Activated naive CD4-positive, alpha-beta T cell treated with anti-CD3 and anti-CD28 coated beads, Interleukin-2, amount 10 ng/mL, durations not matched to agents 7 days and 5 days (primary cell): ENCODE results near the gene SMG6.
"Not testable (repeated sequence)": the region's sequence is repeated elsewhere in the genome, so short reads cannot be mapped to it uniquely, and the experiment has no call there.

Source experiments
- CTCF ChIA-PET: fragments of 350-600 bp; sonication (Branson Sonifier 250); formaldehyde crosslinking; loops from one replicate; lab custom pipeline; 2021; ENCODE audit warnings: antibody characterized with exemption; lab: Charles Lee
- DNase-seq: peaks from one replicate; pipeline ENCODE4 v3.0.0-alpha.2; 2020
- H3K27ac Mint-ChIP-seq: one replicate; pipeline ENCODE4 v1.8.0; 2021; ENCODE audit warnings: mild to moderate bottlenecking, moderate library complexity, mixed read lengths
- H3K27me3 Mint-ChIP-seq: one replicate; pipeline ENCODE4 v1.8.0; 2021; ENCODE audit warnings: mild to moderate bottlenecking, mixed read lengths
- H3K36me3 Mint-ChIP-seq: one replicate; pipeline ENCODE4 v1.8.0; 2021; ENCODE audit warnings: mixed read lengths
- H3K4me1 Mint-ChIP-seq: one replicate; pipeline ENCODE4 v1.8.0; 2021; ENCODE audit warnings: mixed read lengths
- H3K4me3 Mint-ChIP-seq: one replicate; pipeline ENCODE4 v1.8.0; 2021; ENCODE audit warnings: mild to moderate bottlenecking, moderate library complexity, mixed read lengths
- H3K9me3 Mint-ChIP-seq: one replicate; pipeline ENCODE4 v1.8.0; 2021; ENCODE audit warnings: mixed read lengths

SMG6 gene

DNA sequence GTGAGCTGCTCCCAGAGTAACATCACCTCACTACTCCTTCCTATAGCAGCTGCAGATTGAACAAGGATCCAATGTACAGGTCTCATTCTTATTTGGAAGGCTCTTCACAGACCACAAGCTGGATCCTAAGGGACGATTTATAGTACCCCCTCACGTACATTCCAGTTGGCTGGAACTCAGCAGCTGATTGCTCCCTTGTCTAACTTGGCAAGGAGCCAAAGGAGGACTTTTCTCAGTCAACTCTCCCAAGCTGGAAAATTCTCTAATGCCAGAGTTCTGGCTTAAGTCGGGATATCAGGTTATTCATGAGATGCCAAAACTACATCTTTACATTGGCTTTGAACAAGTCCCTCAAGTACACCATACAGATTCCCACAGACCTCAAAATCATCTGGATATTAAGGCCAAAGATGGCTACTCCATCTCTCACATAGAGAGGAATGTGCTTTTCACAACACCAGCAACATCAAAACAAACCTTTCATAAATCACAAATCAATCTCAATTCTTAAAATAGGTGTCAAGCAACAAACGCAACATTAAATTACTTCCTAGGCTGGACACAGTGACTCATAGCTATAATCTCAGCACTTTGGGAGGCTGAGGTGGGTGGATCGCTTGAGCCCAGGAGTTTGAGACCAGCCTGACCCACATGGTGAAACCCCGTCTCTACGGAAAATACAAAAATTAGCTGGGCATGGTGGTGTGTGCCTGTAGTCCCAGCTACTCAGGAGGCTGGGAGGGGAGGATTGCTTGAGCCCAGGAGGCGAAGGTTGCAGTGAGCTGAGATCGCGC, 39.3 kb downstream of the SMG6 start:
- H3K27ac Mint-ChIP-seq, result peak overlapping the region; percentile 99
- H3K36me3 Mint-ChIP-seq, result peaks cover 47% of the 10 kb centered on the region
- H3K4me1 Mint-ChIP-seq, result peaks cover 88% of the 10 kb centered on the region
- H3K27me3 Mint-ChIP-seq, result no peaks in the 10 kb centered on the region
- no peaks in the 10 kb centered on the region for H3K9me3 Mint-ChIP-seq
- DNase-seq, result no peak
- CTCF ChIA-PET, result interaction anchor here (0.7 to 11.4 kb wide), 8 partner anchors 10 to 210 kb away, joined by 3 to 71 read pairs (median 6); partner anchors contain the start of gene HIC1
- H3K4me3 Mint-ChIP-seq, result peak overlapping the region; percentile 80

GRCh38 chr17:2263183-2264066, 40.2 kb downstream of the SMG6 start:
- Mint-ChIP-seq H3K27me3 (no peaks in the 10 kb centered on the region), H3K4me1 (peaks cover 94% of the 10 kb centered on the region), H3K27ac (peak overlapping the region; percentile 99)

GRCh38 chr17:2262135-2262587, 41.4 kb downstream of the SMG6 start:
- H3K4me3 Mint-ChIP-seq, result peak overlapping the region; percentile 43
- H3K9me3 Mint-ChIP-seq, result no peaks in the 10 kb centered on the region
- H3K27me3 Mint-ChIP-seq, result no peaks in the 10 kb centered on the region
- H3K4me1 Mint-ChIP-seq, result peaks cover 96% of the 10 kb centered on the region
- DNase-seq, result no peak
- peaks cover 58% of the 10 kb centered on the region for H3K36me3 Mint-ChIP-seq
- H3K27ac Mint-ChIP-seq, result peak overlapping the region; percentile 95
- CTCF ChIA-PET, result interaction anchor here (0.6 to 11.4 kb wide), 3 partner anchors 10 to 206 kb away, joined by 3 to 71 read pairs (median 12); partner anchors contain the start of gene HIC1

More at GRCh38 chr17:2263183-2264066, 40.2 kb downstream of the SMG6 start:
- Mint-ChIP-seq H3K9me3 (no peaks in the 10 kb centered on the region), H3K4me3 (peak overlapping the region; percentile 80), H3K36me3 (peaks cover 53% of the 10 kb centered on the region)
- DNase-seq, result no peak
- CTCF ChIA-PET, result interaction anchor here (0.8 to 11.4 kb wide), 5 partner anchors 9 to 207 kb away, joined by 3 to 71 read pairs (median 8); partner anchors contain the start of gene HIC1

GRCh38 chr17:2259769-2260536, 43.6 kb downstream of the SMG6 start:
- CTCF ChIA-PET, result interaction anchor here (1.1 to 11.4 kb wide), 6 partner anchors 8 to 25 kb away, joined by 3 to 71 read pairs (median 4); no protein-coding TSS in a partner anchor
- Mint-ChIP-seq H3K4me3 (peak overlapping the region; percentile 70), H3K27me3 (no peaks in the 10 kb centered on the region), H3K9me3 (no peaks in the 10 kb centered on the region), H3K4me1 (peaks cover 86% of the 10 kb centered on the region), H3K36me3 (peaks cover 63% of the 10 kb centered on the region), H3K27ac (peak overlapping the region; percentile 95)
- DNase-seq, result peak; percentile 88

- H3K27me3 Mint-ChIP-seq, H3K9me3 Mint-ChIP-seq: not testable (repeated sequence)
- peak overlapping the region; percentile 70 for H3K4me3 Mint-ChIP-seq
- H3K27ac Mint-ChIP-seq, result peak overlapping the region; percentile 95
- DNase-seq, result peak; percentile 48
- H3K4me1 Mint-ChIP-seq, result peaks cover 86% of the 10 kb centered on the region
- CTCF ChIA-PET, result interaction anchor here (1.4 to 11.4 kb wide), 2 partner anchors 9 to 12 kb away, joined by 5 to 71 read pairs; no protein-coding TSS in a partner anchor
- peaks cover 64% of the 10 kb centered on the region for H3K36me3 Mint-ChIP-seq
Measured at GRCh38 chr17:2258830-2259229, 44.8 kb downstream of the SMG6 start.

GRCh38 chr17:2253768-2254406, 49.7 kb downstream of the SMG6 start:
- Mint-ChIP-seq H3K36me3 (peaks cover 73% of the 10 kb centered on the region), H3K4me1 (peaks cover 84% of the 10 kb centered on the region)
- CTCF ChIA-PET, result interaction anchor here (1.2 to 4.1 kb wide), 6 partner anchors 9 to 199 kb away, joined by 4 to 18 read pairs (median 10); partner anchors contain the start of gene HIC1

GRCh38 chr17:2253362-2253761, 50.2 kb downstream of the SMG6 start:
- Mint-ChIP-seq H3K4me3 (peak overlapping the region; percentile 32), H3K36me3 (peaks cover 74% of the 10 kb centered on the region), H3K27ac (peak overlapping the region; percentile 90), H3K9me3 (peaks cover 2% of the 10 kb centered on the region), H3K4me1 (peaks cover 84% of the 10 kb centered on the region), H3K27me3 (no peaks in the 10 kb centered on the region)
- DNase-seq, result no peak
- CTCF ChIA-PET, result interaction anchor here (1.2 to 4.1 kb wide), 6 partner anchors 9 to 199 kb away, joined by 4 to 18 read pairs (median 10); partner anchors contain the start of gene HIC1

More at GRCh38 chr17:2253768-2254406, 49.7 kb downstream of the SMG6 start:
- Mint-ChIP-seq H3K27ac (peak overlapping the region; percentile 90), H3K9me3 (peaks cover 2% of the 10 kb centered on the region), H3K4me3 (peak overlapping the region; percentile 32), H3K27me3 (no peaks in the 10 kb centered on the region)
- DNase-seq, result peak; percentile 59

DNA sequence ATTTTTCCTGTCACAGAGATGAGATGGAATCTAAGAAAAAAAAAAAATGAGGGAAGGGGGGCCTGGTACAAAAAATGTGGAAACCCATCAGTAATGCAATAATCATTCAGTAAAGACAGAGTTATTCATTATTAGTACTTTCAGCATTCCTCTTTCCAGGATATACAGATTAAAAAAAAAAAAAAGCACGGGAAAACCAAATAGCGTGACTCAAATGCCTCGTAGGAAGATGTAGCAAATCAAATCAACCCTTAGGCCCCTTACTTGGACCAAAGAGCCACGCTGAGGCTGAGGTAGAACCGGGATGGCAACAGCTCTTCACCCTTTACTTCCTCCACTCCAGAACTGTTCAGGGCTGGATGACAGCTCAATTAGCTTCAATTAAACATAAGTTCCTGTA, 52.5 kb downstream of the SMG6 start:
- peaks cover 2% of the 10 kb centered on the region for H3K9me3 Mint-ChIP-seq
- H3K27ac Mint-ChIP-seq, result peak overlapping the region; percentile 83
- CTCF ChIA-PET, result interaction anchor here (0.9 to 4.1 kb wide), 4 partner anchors 9 to 193 kb away, joined by 3 to 18 read pairs (median 4); no protein-coding TSS in a partner anchor
- H3K4me3 Mint-ChIP-seq, result no peak overlapping the region
- H3K27me3 Mint-ChIP-seq, result no peaks in the 10 kb centered on the region
- DNase-seq, result no peak
- peaks cover 90% of the 10 kb centered on the region for H3K4me1 Mint-ChIP-seq
- peaks cover 72% of the 10 kb centered on the region for H3K36me3 Mint-ChIP-seq

GRCh38 chr17:2250140-2251095, 53.2 kb downstream of the SMG6 start:
- CTCF ChIA-PET, result interaction anchor here (0.6 to 4.1 kb wide), 6 partner anchors 10 to 195 kb away, joined by 3 to 18 read pairs (median 4); no protein-coding TSS in a partner anchor
- peak; percentile 70 for DNase-seq
- H3K9me3 Mint-ChIP-seq, result peaks cover 2% of the 10 kb centered on the region
- H3K4me1 Mint-ChIP-seq, result peaks cover 90% of the 10 kb centered on the region
- H3K36me3 Mint-ChIP-seq, result peaks cover 68% of the 10 kb centered on the region
- no peaks in the 10 kb centered on the region for H3K27me3 Mint-ChIP-seq
- peak overlapping the region; percentile 83 for H3K27ac Mint-ChIP-seq
- no peak overlapping the region for H3K4me3 Mint-ChIP-seq

DNA sequence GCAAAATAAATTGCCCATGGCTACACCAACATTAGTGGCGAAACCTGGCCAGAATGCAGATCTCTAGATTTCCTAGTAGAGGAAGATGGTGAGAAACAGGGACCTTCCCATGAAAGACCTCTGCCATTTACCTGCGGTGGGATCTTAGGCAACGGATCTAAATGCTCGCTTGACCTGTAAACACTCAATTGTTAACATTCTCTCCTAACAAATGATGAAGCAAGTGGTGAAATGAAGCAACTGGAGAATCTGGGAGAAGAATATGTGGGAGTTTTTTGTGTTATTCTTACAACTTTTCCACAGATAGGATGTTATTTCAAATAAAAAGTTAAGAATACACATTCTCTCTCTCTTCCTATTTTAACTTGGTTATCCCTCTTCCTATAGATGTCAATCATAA, 56.6 kb downstream of the SMG6 start:
- Mint-ChIP-seq H3K4me3 (no peak overlapping the region), H3K4me1 (peaks cover 84% of the 10 kb centered on the region), H3K9me3 (no peaks in the 10 kb centered on the region), H3K27ac (no peak overlapping the region), H3K36me3 (peaks cover 66% of the 10 kb centered on the region), H3K27me3 (no peaks in the 10 kb centered on the region)
- DNase-seq, result no peak
- CTCF ChIA-PET, result interaction anchor here (3.8 to 6.1 kb wide), 4 partner anchors 17 to 189 kb away, joined by 45 to 147 read pairs (median 78); partner anchors contain the start of gene HIC1

- Mint-ChIP-seq H3K27ac (peak overlapping the region; percentile 78), H3K4me1 (peaks cover 83% of the 10 kb centered on the region), H3K36me3 (peaks cover 71% of the 10 kb centered on the region), H3K27me3 (no peaks in the 10 kb centered on the region), H3K4me3 (no peak overlapping the region), H3K9me3 (no peaks in the 10 kb centered on the region)
- peak; percentile 91 for DNase-seq
- CTCF ChIA-PET, result interaction anchor here (0.7 to 6.1 kb wide), 56 partner anchors 9 to 363 kb away, joined by 3 to 147 read pairs (median 5); partner anchors contain the start of genes HIC1 and TSR1
Measured at GRCh38 chr17:2244545-2245525, 58.8 kb downstream of the SMG6 start.
